Breast epithelium (tissue), 3 donors: ENCODE data around the gene AFAP1L1.

Experiments used
- POLR2A ChIP-seq: fragments of 450-650 bp; IDR thresholded peaks from one replicate; pipeline ENCODE4 v1.6.1; 2016; ENCODE audit warnings: antibody characterized with exemption, mild to moderate bottlenecking, moderate library complexity
- POLR2AphosphoS5 ChIP-seq, 3 donors: sonication (generic); formaldehyde crosslinking; IDR thresholded peaks; one replicate each; pipeline ENCODE4 v1.6.1; 2017; ENCODE audit warnings: antibody characterized with exemption in 3 of 3
- TF ChIP-seq, protein P1 (sequence below), 3 donors: fragments of 450-650 bp; IDR thresholded peaks; one replicate each; pipeline ENCODE4 v1.5.1; 2016 to 2017; ENCODE audit warnings: antibody characterized with exemption in 3 of 3, mild to moderate bottlenecking in 3 of 3, moderate library complexity in 3 of 3

DNA sequence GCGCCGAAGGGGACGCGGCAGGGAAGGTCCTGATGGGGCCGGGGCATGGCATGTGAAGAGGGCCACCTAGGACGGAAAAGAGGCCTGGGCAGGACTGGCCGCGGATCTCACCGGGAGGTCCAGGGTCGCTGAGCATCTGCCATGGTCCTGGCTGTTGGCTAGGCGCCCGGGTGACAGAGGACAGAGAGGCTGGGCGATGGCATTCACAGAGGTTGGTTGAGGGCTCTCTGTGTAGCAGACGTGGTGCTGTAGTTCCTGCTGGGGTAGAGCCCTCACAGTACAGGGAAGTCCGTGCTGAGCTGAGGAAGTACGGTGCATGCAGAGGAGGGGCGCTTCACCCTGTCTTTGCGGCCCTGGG lies 86.6 kb downstream of the AFAP1L1 start:
- no peak for TF ChIP-seq POLR2A
- TF ChIP-seq, protein P1, sequence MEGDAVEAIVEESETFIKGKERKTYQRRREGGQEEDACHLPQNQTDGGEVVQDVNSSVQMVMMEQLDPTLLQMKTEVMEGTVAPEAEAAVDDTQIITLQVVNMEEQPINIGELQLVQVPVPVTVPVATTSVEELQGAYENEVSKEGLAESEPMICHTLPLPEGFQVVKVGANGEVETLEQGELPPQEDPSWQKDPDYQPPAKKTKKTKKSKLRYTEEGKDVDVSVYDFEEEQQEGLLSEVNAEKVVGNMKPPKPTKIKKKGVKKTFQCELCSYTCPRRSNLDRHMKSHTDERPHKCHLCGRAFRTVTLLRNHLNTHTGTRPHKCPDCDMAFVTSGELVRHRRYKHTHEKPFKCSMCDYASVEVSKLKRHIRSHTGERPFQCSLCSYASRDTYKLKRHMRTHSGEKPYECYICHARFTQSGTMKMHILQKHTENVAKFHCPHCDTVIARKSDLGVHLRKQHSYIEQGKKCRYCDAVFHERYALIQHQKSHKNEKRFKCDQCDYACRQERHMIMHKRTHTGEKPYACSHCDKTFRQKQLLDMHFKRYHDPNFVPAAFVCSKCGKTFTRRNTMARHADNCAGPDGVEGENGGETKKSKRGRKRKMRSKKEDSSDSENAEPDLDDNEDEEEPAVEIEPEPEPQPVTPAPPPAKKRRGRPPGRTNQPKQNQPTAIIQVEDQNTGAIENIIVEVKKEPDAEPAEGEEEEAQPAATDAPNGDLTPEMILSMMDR (IDR thresholded peaks at IDR 0.05), result no peak
- no peak for TF ChIP-seq POLR2AphosphoS5 (IDR thresholded peaks at IDR 0.05)
